ENCODE results near the gene FUT4. TPM values are rescaled to one million over a fixed set of nuclear protein-coding genes. Genes with fewer than 3 reads are reported as not detected.

The FUT4 gene
- total RNA-seq, 1 donor from 2014 or later, result 10.6 TPM

DNA sequence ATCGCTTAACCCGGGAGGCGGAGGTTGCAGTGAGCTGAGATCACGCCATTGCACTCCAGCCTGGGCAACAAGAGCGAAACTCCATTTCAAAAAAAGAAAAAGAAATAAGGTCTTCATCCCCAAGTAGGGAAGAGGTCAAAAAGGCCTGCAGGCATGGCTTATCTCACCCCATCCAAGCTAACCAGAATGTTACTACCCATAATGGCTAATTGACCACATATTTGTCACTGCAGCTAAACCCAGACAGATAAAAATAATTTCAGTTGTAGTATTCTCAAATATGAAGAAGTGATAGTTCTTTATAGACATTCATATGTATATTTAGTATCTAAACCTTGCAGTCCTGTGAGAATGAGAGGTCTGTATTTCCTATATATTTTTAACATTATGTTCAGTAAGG lies 41.3 kb downstream of the FUT4 start:
- no peak for TF ChIP-seq CTCF (conservative IDR thresholded peaks at IDR 0.05; ENCODE audit: low read depth, low read length)
- no peak overlapping the region for H3K4me3 ChIP-seq (ENCODE audit: low read depth, low read length)
- DNase-seq (ENCODE audit: low read depth), result no peak

DNA sequence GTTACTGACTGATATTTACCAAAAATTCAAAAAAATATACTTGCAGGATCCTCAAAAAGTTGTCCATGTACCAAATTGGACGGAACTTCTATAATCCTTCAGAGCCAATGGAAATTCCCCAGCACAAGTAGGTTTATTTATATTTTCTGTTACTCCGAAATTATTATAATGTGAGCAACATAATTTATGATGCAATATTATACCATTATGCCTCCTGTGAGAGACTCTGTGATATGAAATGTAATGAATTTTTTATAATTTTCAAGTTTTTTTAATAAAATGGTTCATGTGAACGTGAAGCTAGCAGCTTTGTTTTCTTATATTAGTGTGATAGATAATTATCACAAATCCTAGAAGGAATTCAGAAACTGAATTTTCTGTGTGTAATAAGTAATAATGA lies 41.7 kb downstream of the FUT4 start:
- no peak for DNase-seq (ENCODE audit: low read depth)
- no peak overlapping the region for H3K4me3 ChIP-seq (ENCODE audit: low read depth, low read length)
- TF ChIP-seq CTCF (conservative IDR thresholded peaks at IDR 0.05; ENCODE audit: low read depth, low read length), result no peak

DNA sequence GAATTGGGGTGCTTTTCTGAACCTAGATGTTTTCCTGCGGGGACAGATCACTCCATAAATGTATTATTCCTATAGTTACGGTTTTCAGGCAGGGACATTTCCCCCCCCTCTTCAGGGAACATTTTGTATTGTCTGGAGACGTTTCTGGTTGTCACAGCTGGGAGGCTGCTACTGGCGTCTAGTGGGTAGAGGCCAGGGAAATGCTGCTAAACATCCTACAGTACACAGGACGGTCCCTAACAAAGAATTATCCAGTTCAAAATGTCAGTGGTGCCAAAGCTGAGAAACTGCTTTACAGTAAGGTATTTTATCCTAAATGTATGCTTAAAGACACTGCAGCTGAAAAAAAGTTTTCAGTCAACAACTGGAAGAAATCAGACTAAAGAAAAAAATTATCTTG lies 42.8 kb downstream of the FUT4 start:
- H3K4me3 ChIP-seq (ENCODE audit: low read depth, low read length), result no peak overlapping the region
- TF ChIP-seq CTCF (conservative IDR thresholded peaks at IDR 0.05; ENCODE audit: low read depth, low read length), result no peak
- DNase-seq (ENCODE audit: low read depth), result no peak

GRCh38 chr11:94586978-94587377 lies 43.3 kb downstream of the FUT4 start:
- no peak for DNase-seq (ENCODE audit: low read depth)
- H3K4me3 ChIP-seq (ENCODE audit: low read depth, low read length), result no peak overlapping the region
- TF ChIP-seq CTCF (conservative IDR thresholded peaks at IDR 0.05; ENCODE audit: low read depth, low read length), result no peak

- no peak overlapping the region for H3K4me3 ChIP-seq (ENCODE audit: low read depth, low read length)
- DNase-seq (ENCODE audit: low read depth), result no peak
- TF ChIP-seq CTCF (conservative IDR thresholded peaks at IDR 0.05; ENCODE audit: low read depth, low read length), result no peak
Observed at GRCh38 chr11:94588366-94588942, 44.7 kb downstream of the FUT4 start.

DNA sequence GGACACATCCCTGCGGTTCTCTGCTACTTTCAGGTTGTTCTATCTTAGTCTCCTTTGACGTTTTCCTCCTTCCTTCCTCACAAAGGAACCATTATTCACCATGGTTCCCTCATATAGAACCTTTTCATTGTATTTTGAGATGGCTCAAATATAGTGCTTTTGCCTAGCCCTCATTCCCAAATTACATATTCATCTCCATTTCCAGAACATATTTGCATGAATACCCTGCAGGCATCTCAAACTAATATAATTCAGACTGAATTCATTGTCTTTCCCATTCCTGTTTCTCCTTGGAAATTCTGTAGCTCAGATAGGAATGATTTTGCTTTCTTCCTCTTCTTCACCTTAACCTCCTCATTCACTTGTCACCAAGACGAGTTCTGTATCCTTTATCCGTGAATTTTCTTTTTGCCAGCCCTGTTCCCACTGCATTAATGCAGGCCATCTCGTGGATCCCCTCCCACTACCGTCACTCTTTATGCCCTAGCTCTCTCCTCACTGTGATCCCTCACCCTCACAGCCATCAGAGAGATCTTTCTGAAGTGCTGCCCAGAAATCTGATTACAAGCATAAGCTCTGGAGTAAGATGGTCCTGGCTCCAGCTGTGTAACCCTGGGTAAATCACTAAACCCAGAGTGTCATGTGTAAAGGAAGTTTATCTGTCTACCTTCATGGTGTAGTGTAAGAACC lies 46.8 kb downstream of the FUT4 start:
- H3K4me3 ChIP-seq (ENCODE audit: low read depth, low read length), result no peak overlapping the region
- DNase-seq (ENCODE audit: low read depth), result no peak
- no peak for TF ChIP-seq CTCF (conservative IDR thresholded peaks at IDR 0.05; ENCODE audit: low read depth, low read length)

DNA sequence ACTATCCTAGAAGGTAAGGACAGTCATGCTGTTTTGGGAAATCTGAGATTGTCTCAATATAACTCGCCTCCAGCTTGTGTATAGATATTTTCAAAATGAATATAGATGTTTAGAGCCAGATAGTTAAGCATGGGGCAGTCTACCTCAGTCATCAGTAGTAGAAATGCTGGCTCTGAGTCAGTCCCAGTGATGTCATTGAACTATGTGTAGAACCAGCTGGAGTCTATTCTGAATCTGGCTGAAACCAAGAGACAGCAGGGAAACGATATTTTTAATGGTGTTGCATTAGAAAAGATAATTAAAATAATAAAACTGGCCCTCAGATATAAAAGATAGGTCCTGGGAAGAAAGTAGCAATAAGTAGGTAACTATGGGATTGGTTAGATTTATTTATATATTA lies 49.3 kb downstream of the FUT4 start:
- H3K4me3 ChIP-seq (ENCODE audit: low read depth, low read length), result no peak overlapping the region
- DNase-seq (ENCODE audit: low read depth), result no peak
- no peak for TF ChIP-seq CTCF (conservative IDR thresholded peaks at IDR 0.05; ENCODE audit: low read depth, low read length)

All from epithelial cell of proximal tubule (primary cell).